ENCODE data around the gene SLC8A2. TPM values are rescaled to one million over a fixed set of nuclear protein-coding genes. Genes with fewer than 3 reads are reported as not detected.

SLC8A2 gene
- total and polyA plus RNA-seq, 2 experiments from 2014 or later, result 0.86 to 10.0 TPM

DNA sequence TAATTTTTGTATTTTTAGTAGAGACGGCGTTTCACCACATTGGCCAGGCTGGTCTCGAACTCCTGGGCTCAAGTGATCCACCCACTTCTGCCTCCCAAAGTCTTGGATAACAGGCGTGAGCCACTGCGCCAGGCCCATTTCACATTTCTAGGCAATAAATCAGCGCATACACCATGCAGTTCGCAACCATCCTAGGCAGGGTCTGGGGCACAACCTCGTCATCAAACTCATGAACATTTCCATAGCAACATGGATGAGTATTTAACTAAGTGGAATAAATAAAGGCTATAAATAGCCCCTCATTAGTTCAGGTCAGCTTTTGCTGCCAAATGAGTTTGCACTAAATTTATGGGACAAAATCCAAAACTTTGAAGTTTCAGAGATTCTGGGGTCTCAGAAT, 60.6 kb downstream of the SLC8A2 start (continued):
- TF ChIP-seq, protein P1, sequence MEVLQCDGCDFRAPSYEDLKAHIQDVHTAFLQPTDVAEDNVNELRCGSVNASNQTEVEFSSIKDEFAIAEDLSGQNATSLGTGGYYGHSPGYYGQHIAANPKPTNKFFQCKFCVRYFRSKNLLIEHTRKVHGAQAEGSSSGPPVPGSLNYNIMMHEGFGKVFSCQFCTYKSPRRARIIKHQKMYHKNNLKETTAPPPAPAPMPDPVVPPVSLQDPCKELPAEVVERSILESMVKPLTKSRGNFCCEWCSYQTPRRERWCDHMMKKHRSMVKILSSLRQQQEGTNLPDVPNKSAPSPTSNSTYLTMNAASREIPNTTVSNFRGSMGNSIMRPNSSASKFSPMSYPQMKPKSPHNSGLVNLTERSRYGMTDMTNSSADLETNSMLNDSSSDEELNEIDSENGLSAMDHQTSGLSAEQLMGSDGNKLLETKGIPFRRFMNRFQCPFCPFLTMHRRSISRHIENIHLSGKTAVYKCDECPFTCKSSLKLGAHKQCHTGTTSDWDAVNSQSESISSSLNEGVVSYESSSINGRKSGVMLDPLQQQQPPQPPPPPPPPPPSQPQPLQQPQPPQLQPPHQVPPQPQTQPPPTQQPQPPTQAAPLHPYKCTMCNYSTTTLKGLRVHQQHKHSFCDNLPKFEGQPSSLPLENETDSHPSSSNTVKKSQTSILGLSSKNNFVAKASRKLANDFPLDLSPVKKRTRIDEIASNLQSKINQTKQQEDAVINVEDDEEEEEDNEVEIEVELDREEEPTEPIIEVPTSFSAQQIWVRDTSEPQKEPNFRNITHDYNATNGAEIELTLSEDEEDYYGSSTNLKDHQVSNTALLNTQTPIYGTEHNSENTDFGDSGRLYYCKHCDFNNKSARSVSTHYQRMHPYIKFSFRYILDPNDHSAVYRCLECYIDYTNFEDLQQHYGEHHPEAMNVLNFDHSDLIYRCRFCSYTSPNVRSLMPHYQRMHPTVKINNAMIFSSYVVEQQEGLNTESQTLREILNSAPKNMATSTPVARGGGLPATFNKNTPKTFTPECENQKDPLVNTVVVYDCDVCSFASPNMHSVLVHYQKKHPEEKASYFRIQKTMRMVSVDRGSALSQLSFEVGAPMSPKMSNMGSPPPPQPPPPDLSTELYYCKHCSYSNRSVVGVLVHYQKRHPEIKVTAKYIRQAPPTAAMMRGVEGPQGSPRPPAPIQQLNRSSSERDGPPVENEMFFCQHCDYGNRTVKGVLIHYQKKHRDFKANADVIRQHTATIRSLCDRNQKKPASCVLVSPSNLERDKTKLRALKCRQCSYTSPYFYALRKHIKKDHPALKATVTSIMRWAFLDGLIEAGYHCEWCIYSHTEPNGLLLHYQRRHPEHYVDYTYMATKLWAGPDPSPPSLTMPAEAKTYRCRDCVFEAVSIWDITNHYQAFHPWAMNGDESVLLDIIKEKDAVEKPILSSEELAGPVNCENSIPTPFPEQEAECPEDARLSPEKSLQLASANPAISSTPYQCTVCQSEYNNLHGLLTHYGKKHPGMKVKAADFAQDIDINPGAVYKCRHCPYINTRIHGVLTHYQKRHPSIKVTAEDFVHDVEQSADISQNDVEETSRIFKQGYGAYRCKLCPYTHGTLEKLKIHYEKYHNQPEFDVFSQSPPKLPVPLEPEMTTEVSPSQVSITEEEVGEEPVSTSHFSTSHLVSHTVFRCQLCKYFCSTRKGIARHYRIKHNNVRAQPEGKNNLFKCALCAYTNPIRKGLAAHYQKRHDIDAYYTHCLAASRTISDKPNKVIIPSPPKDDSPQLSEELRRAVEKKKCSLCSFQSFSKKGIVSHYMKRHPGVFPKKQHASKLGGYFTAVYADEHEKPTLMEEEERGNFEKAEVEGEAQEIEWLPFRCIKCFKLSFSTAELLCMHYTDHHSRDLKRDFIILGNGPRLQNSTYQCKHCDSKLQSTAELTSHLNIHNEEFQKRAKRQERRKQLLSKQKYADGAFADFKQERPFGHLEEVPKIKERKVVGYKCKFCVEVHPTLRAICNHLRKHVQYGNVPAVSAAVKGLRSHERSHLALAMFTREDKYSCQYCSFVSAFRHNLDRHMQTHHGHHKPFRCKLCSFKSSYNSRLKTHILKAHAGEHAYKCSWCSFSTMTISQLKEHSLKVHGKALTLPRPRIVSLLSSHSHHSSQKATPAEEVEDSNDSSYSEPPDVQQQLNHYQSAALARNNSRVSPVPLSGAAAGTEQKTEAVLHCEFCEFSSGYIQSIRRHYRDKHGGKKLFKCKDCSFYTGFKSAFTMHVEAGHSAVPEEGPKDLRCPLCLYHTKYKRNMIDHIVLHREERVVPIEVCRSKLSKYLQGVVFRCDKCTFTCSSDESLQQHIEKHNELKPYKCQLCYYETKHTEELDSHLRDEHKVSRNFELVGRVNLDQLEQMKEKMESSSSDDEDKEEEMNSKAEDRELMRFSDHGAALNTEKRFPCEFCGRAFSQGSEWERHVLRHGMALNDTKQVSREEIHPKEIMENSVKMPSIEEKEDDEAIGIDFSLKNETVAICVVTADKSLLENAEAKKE (CRISPR knock-in tag; IDR thresholded peaks at IDR 0.05), result no peak
- TF ChIP-seq ZNF331 (CRISPR knock-in tag; IDR thresholded peaks at IDR 0.05; ENCODE audit: low read depth), result no peak
- TF ChIP-seq POLR2AphosphoS5 (IDR thresholded peaks at IDR 0.05; ENCODE audit: low read depth), result no peak
- TF ChIP-seq NANOG (IDR thresholded peaks at IDR 0.05; ENCODE audit: borderline replicate concordance), result no peak
- TF ChIP-seq REST (IDR thresholded peaks at IDR 0.05; ENCODE audit: unreplicated experiment), result no peak
- TF ChIP-seq JUNB (IDR thresholded peaks at IDR 0.05; ENCODE audit: unreplicated experiment), result no peak
- no peak for TF ChIP-seq ZNF114 (CRISPR knock-in tag; IDR thresholded peaks at IDR 0.05)
- no peak for TF ChIP-seq STAT1 (IDR thresholded peaks at IDR 0.05; ENCODE audit: unreplicated experiment)
